Activated naive CD4-positive, alpha-beta T cell (primary cell): Measurements from ENCODE around the gene SYNCRIP.
"Not testable (repeated sequence)": the region's sequence is repeated elsewhere in the genome, so short reads cannot be mapped to it uniquely, and the experiment has no call there.

Experiments used
- DNase-seq, 4 experiments: peaks; one replicate each; lab custom pipeline; 2025; lab: John Stamatoyannopoulos, UW

Gene SYNCRIP

GRCh38 chr6:85593438-85594196 is 49.1 kb downstream of the SYNCRIP start, which contains the start of gene SNX14:
Gene SNX14, minus strand, starts transcription at chr6:85593858. Its CDS starts 140 bp downstream, at chr6:85593718.
- peak; percentile 34 to 62 (median 52) for DNase-seq

DNA sequence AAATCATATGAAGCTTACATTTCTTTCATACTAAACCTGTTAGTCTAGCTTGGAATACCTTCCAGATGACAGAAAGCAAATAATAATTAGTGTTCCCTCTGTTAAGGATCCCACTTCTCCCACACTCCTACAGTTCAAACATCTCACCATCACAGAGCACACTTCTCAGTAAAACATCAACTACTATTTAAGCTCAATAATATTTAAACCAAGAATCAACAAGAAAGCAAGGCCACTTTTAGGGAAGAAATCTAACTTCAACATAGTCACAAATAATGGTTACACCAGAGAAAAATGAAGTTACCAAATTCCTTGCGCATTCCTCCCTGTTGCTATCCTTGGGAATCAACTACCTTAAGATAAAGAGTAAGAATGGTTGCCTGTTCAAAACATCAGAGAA is 50.7 kb downstream of the SYNCRIP start:
- no peak for DNase-seq

- no peak for DNase-seq
These were observed 51.5 kb downstream of the SYNCRIP start for GRCh38 chr6:85591207-85591606.

DNA sequence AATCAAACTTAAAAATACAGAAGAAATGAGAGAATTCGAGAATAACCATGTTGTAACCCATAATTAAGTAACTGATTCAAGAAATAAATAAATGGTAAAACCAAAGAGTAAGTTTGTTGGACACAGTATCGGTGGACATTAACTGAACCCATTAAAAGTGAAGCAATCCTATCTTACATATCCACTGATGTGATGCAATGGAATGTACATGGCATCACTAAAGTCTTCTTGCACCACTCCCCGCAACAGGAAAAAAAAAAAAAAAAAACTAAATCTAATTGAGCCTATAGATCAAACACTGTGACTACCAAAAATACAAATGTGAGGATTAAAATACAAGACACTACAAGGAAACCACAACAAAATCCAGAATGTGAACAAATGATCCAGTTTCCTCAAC is 56.9 kb downstream of the SYNCRIP start:
- DNase-seq = no peak

GRCh38 chr6:85582832-85583231 is 59.9 kb downstream of the SYNCRIP start:
- DNase-seq = not testable (repeated sequence)

DNA sequence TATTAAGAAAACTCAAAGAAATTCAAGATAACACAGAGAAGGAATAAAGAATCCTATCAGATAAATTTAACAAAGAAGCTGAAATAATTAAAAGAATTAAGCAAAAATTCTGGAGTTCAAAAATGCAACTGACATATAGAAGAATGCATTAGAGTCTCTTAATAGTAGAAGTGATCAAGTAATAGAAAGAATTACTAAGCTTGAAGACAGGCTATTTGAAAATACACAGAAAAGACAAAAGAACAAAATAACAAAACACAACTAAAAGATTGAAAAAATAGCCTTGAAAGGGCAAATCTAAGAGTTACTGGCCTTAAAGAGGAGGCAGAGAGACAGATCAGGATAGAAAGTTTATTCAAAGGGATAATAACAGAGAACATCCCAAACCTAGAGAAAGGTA is 61.1 kb downstream of the SYNCRIP start:
- no peak for DNase-seq

GRCh38 chr6:85580878-85581267 is 61.8 kb downstream of the SYNCRIP start:
- DNase-seq = no peak

DNA sequence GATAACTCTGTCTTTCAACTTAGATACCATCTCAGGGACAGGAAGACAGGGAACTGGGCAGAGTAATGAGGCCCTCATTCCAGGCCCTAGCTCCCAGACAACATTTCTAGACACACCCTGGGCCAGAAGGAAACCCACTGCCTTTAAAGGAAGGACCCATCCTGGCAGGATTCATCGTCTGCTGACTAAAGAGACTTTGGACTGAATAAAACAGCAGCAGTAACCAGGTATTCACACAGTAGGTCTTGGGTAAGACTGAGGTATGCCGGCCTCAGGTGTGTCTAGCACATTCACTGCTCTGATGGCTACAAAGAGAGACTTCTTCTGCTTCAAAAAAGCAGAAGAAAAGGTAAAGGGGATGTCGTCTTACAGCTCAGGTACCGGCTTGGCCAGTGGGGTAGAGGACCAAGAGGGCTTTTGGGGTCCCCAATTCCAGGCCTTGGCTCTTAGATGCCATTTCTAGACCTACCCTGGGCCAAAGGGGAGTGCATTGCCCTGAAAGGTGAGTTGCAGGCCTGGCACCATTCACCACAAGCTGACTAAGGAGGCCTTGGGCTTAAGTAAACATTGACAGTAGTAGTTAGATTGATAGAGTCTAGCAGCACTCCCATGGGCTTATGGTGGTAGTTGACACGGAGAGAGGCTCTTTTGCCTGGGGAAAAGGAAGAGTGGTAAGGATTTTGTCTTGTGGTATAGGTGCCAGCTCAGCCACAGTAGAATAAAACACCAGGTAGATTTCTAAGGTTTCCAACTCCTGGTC is 62.4 kb downstream of the SYNCRIP start:
- DNase-seq = no peak

GRCh38 chr6:85579581-85579980 is 63.1 kb downstream of the SYNCRIP start:
- no peak for DNase-seq

DNA sequence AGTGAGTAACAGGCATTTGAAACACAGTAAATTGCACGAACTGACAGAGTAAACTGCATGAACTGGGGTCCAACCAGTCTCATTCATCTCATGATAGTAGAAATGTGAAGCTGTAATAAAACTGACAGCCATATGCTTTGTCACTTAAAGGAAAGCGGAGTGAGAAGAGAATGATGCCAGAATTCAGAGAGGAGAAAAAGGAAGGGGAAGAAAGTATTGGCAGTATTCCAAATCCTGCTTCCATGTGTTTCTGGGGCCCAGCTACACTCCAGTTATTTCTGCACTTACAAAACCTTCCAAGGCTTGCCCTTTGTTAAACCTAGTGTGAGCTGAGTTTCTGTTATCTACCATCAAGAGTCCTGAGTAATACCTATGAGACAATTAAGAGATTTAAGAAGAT is 66.2 kb downstream of the SYNCRIP start:
- DNase-seq = no peak

GRCh38 chr6:85574932-85575598 is 67.6 kb downstream of the SYNCRIP start:
- no peak for DNase-seq

DNA sequence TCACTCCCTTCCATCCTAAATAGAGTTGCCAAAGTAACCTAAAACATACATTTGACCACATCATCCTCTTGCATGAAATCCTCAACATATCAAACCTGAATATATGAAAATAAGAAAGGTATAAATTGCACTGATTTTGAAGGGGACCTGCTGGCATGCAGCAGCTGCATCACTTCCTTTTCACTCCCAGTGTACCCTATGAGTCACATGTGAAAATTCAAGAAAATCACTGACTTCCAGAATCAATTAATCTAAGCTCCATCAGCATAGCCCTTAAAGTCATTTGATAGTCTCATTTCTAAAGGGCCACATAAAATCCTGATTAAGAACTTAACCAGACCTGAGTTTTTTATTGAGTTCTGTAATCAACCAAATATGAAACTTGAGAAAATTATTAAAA is 73.4 kb downstream of the SYNCRIP start:
- DNase-seq = no peak

DNA sequence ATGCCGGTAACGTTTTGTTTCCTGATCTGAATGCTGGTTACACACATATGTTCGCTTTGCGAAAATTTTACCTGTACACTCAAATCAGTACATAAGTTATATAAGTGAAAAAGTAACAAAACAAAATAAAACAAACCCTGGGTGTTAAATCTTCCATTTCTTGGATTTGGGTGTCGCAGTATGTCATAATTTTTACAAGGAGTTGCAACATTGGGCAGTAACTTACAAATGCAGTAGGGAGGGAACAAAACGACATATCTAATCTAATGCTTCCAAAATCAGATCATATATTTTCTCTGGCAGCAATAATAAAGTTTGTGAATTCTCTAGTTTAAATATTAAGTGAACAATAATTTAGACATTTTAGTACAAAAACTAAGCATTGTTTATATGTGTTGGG is 74.3 kb downstream of the SYNCRIP start:
- DNase-seq = no peak

GRCh38 chr6:85565736-85566135 is 77.0 kb downstream of the SYNCRIP start:
- DNase-seq = no peak

DNA sequence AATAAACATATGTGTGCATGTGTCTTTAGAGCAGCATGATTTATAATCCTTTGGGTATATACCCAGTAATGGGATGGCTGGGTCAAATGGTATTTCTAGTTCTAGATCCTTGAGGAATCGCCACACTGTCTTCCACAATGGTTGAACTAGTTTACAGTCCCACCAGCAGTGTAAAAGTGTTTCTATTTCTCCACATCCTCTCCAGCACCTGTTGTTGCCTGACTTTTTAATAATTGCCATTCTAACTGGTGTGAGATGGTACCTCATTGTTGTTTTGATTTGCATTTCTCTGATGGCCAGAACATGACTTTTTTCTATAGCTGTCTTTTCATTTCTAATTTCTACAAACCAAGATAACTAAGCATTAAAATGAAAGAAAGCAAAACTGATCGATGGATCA is 78.5 kb downstream of the SYNCRIP start:
- not testable (repeated sequence) for DNase-seq
